Measurements from ENCODE around the gene LIG4.
A peak's percentile ranks its signal among the peaks of the same experiment; 100 is the strongest.

LIG4 gene

GRCh38 chr13:108193806-108194205, 21.5 kb downstream of the LIG4 start:
- DNase-seq = no peak

- no peak for DNase-seq
Measured at GRCh38 chr13:108190897-108191296, 24.4 kb downstream of the LIG4 start.

DNA sequence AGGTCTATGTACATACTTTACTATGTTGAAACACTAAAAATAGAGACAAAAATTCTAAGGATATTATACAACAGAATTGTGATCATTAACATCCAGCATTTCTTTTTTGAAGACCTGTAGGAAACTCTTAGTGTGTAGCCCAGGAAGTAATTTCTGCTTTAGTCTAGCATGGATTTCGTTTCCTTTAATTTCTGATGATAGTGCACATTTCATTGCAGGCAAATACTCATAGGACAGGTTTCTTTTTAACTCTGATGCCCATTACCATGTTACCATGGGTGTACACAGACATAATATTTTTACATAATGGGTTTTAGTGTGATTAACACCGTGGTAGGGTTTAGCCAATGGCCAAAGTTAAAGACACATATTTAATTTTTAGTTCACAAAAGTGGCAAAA, 27.1 kb downstream of the LIG4 start:
- no peak for DNase-seq

- no peak for DNase-seq
Measured at GRCh38 chr13:108185223-108185622, 30.1 kb downstream of the LIG4 start.

DNA sequence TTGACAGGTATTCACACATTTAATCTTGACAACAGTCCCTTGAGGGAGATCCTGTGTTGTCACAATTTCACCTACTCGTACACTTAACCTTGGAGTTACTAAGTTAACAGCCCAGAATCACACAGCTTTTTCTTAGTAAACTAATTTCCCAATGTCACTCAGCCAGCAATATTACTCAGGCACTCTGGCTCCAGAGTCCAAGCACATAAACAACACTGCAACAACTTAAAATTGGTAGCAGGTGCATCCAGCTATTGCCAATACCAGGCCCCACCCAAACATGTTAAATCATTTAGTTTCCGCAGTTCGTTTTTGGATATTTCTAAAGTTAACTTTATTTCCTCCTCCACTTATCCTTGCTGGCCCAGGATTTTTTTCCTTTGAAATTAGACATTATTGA, 32.7 kb downstream of the LIG4 start:
- no peak for DNase-seq

DNA sequence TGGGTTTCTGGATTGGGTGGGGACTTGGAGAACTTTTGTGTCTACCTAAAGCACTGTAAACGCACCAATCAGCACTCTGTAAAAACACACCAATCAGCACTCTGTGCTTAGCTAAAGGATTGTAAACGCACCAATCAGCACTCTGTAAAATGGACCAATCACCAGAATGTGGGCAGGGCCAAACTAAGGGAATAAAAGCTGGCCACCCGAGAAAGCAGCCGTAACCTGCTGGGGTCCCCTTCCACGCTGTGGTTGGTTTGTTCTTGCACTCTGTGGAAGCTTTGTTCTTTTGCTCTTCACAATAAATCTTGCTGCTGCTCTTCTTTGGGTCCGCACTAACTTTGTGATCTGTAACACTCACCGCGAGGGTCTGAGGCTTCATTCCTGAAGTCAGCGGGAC, 37.3 kb downstream of the LIG4 start:
- DNase-seq = no peak

DNA sequence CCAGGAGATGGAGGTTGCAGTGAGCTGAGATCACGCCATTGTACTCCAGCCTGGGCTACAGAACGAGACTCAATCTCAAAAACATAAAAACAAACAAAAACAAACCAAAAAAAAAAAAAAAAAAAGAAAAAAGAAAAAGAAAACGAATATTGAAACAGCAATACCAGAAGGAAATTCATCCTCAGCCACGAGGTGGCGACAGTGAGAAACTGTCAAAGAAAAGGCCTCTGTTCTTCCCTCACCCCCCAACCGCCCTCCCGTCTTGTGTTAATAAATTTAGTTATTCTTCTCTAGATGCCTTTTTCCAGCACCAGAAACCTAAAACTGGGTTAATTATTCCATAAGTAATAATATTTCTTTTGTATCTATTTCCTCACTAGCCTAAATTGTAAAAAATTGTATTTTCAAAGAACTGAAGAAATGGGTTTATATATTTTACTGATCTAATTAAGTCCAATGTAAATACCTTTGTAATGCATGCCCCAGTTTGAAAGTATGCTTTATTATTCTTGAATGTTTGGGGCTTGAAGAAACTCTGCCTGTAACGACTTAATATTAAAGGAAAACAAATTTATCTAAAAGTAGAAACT, 38.6 kb downstream of the LIG4 start:
- DNase-seq = peak; percentile 65

- DNase-seq = no peak
Measured at GRCh38 chr13:108168929-108169328, 46.4 kb downstream of the LIG4 start.

- DNase-seq = no peak
Measured at GRCh38 chr13:108166078-108166477, 49.3 kb downstream of the LIG4 start.

DNA sequence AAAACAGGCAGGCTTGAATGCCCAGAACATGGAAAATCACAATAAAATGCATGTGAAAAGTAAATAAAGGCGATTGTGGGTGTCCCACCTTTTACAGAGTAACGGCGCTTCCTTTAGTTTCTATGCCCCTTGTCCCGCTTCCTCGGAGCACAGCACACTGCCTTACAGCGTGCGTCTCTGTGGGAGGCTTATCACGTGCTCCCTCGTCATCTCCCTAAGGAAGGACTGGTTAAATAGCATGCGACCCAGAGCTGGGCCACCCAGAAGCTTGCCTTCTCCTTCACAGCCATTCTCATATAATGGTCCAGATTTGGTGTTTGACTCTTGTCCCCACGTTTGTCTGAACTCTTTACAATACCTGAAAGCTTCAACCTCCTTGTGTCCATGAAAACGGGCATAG, 56.6 kb downstream of the LIG4 start:
- DNase-seq = no peak

All from stimulated activated CD4-positive, alpha-beta T cell treated with anti-CD3 and anti-CD28 coated beads, Interleukin-4, amount 100 ng/mL, for 1 hour (primary cell).